PFSK-1 (cell line): ENCODE data around the gene ABCB9.
A peak's percentile ranks its signal among the peaks of the same experiment; 100 is the strongest.

ENCODE experiments used
- FOXP2 ChIP-seq: optimal IDR thresholded peaks from 2 replicates; pipeline ENCODE3; 2011; ENCODE audit warnings: borderline replicate concordance, control low read depth, inconsistent platforms; ENCODE audit not compliant: insufficient read depth; ENCODE audit errors: extremely low read length, extremely low read depth
- POLR2AphosphoS5 ChIP-seq: IDR thresholded peaks from 2 replicates; pipeline ENCODE4 v1.6.1; 2012; ENCODE audit warnings: low read depth, mild to moderate bottlenecking, control low read depth, low read length, moderate library complexity
- REST ChIP-seq, 2 experiments: IDR thresholded peaks; 2 replicates each; pipeline versions ENCODE4 v1.6.1 to v1.8.0; 2011 to 2012; ENCODE audit warnings: low read depth in 2 of 2, low read length in 2 of 2, control low read depth in 1 of 2, inconsistent platforms in 1 of 2, mild to moderate bottlenecking in 1 of 2, moderate library complexity in 1 of 2; ENCODE audit not compliant: insufficient read depth in 1 of 2
- SIN3A ChIP-seq: IDR thresholded peaks from 2 replicates; pipeline ENCODE4 v1.6.1; 2012; ENCODE audit warnings: mild to moderate bottlenecking, low read length, moderate library complexity, borderline replicate concordance; ENCODE audit not compliant: insufficient read depth
- TAF1 ChIP-seq: IDR thresholded peaks from 2 replicates; pipeline ENCODE4 v1.6.1; 2012; ENCODE audit warnings: low read length, control low read depth, borderline replicate concordance; ENCODE audit not compliant: insufficient read depth

ABCB9 gene

GRCh38 chr12:122947352-122947792, 18.9 kb downstream of the ABCB9 start:
- TF ChIP-seq REST (IDR thresholded peaks at IDR 0.05; ENCODE audit: insufficient read depth in 1 of 2, low read depth in 2 of 2, low read length in 2 of 2): no peak

- TF ChIP-seq FOXP2 (peak; percentile 96), REST (IDR thresholded peaks at IDR 0.05; ENCODE audit: insufficient read depth in 1 of 2, low read depth in 2 of 2, low read length in 2 of 2) (no peak), POLR2AphosphoS5 (no peak), SIN3A (no peak), TAF1 (no peak)
Observed at GRCh38 chr12:122946690-122947341, 19.4 kb downstream of the ABCB9 start.

- TF ChIP-seq FOXP2 (no peak), TAF1 (no peak), SIN3A (no peak), REST (IDR thresholded peaks at IDR 0.05; ENCODE audit: insufficient read depth in 1 of 2, low read depth in 2 of 2, low read length in 2 of 2) (no peak)
Observed at GRCh38 chr12:122944605-122945592, 21.4 kb downstream of the ABCB9 start.

- 0 out of 2 replicates have a peak, but pooled peaks have one; percentile 18 for TF ChIP-seq SIN3A
- TF ChIP-seq REST (IDR thresholded peaks at IDR 0.05; ENCODE audit: insufficient read depth in 1 of 2, low read depth in 2 of 2, low read length in 2 of 2): peak in 1 of 2 experiments; percentile 34; a peak in 1 of 4 replicates
- 0 out of 2 replicates have a peak, but pooled peaks have one; percentile 20 for TF ChIP-seq TAF1
- TF ChIP-seq POLR2AphosphoS5: 0 out of 2 replicates have a peak, but pooled peaks have one; percentile 25
- TF ChIP-seq FOXP2: no peak
Observed at GRCh38 chr12:122943196-122943595, 23.1 kb downstream of the ABCB9 start.
